ENCODE results near the gene MINDY3.

MINDY3 gene

GRCh38 chr10:15796098-15796759 is 64.1 kb downstream of the MINDY3 start (continued):
- no peak for TF ChIP-seq ZNF513 (tag by site-specific recombination; IDR thresholded peaks at IDR 0.05)
- no peak for TF ChIP-seq KLF7 (tag by site-specific recombination; IDR thresholded peaks at IDR 0.05; ENCODE audit: borderline replicate concordance)
- TF ChIP-seq ZNF624 (tag by site-specific recombination; IDR thresholded peaks at IDR 0.05) = no peak
- TF ChIP-seq YY2 (tag by site-specific recombination; IDR thresholded peaks at IDR 0.05) = no peak
- TF ChIP-seq OVOL3 (tag by site-specific recombination; IDR thresholded peaks at IDR 0.05) = peak; percentile 92
- TF ChIP-seq ZFP41 (tag by site-specific recombination; IDR thresholded peaks at IDR 0.05; ENCODE audit: borderline replicate concordance) = no peak
- peak; percentile 52 for TF ChIP-seq ZNF664 (tag by site-specific recombination; IDR thresholded peaks at IDR 0.05)
- no peak for TF ChIP-seq ZNF292 (tag by site-specific recombination; IDR thresholded peaks at IDR 0.05; ENCODE audit: borderline replicate concordance, low read depth)
- peak; percentile 98 for TF ChIP-seq BCL11A (tag by site-specific recombination; IDR thresholded peaks at IDR 0.05; ENCODE audit: low read depth)
- no peak for TF ChIP-seq ZNF221 (tag by site-specific recombination; IDR thresholded peaks at IDR 0.05; ENCODE audit: borderline replicate concordance)
- peak; percentile 83; the same call in 1 of the 2 replicates for TF ChIP-seq ZSCAN23 (tag by site-specific recombination; IDR thresholded peaks at IDR 0.05)
- peak; percentile 99 for TF ChIP-seq ZNF580 (tag by site-specific recombination; IDR thresholded peaks at IDR 0.05)
- peak; percentile 71; the same call in 1 of the 2 replicates for TF ChIP-seq ZNF2 (tag by site-specific recombination; IDR thresholded peaks at IDR 0.05)
- no peak for TF ChIP-seq ZNF585B (tag by site-specific recombination; IDR thresholded peaks at IDR 0.05)
- peak; percentile 54; the same call in 1 of the 2 replicates for TF ChIP-seq ZNF146 (tag by site-specific recombination; IDR thresholded peaks at IDR 0.05)
- no peak for TF ChIP-seq ZNF133 (tag by site-specific recombination; IDR thresholded peaks at IDR 0.05)
- no peak for TF ChIP-seq SP2 (tag by site-specific recombination; IDR thresholded peaks at IDR 0.05)
- TF ChIP-seq ZNF529 (tag by site-specific recombination; IDR thresholded peaks at IDR 0.05; ENCODE audit: insufficient replicate concordance) = no peak
- TF ChIP-seq ZSCAN16 (tag by site-specific recombination; IDR thresholded peaks at IDR 0.05) = peak; percentile 55; the same call in 1 of the 2 replicates
- no peak for TF ChIP-seq ZNF223 (tag by site-specific recombination; IDR thresholded peaks at IDR 0.05)
- no peak for TF ChIP-seq ZNF140 (tag by site-specific recombination; IDR thresholded peaks at IDR 0.05)
- TF ChIP-seq PBX3 (CRISPR knock-in tag; IDR thresholded peaks at IDR 0.05) = no peak
- no peak for TF ChIP-seq ZBTB11 (tag by site-specific recombination; conservative IDR thresholded peaks at IDR 0.05; ENCODE audit: low read depth)
- TF ChIP-seq ZNF23 (tag by site-specific recombination; IDR thresholded peaks at IDR 0.05; ENCODE audit: borderline replicate concordance) = no peak
- TF ChIP-seq ZNF514 (tag by site-specific recombination; IDR thresholded peaks at IDR 0.05) = no peak
- no peak for TF ChIP-seq EGR2 (tag by site-specific recombination; IDR thresholded peaks at IDR 0.05; ENCODE audit: low read depth)
- TF ChIP-seq ZBTB26 (tag by site-specific recombination; optimal IDR thresholded peaks at IDR 0.05) = no peak
- peak; percentile 49; the same call in 1 of the 2 replicates for TF ChIP-seq TRIM28 (IDR thresholded peaks at IDR 0.05; ENCODE audit: borderline replicate concordance, low read length)
- TF ChIP-seq ZNF48 (tag by site-specific recombination; IDR thresholded peaks at IDR 0.05) = no peak
- TF ChIP-seq ZNF768 (tag by site-specific recombination; IDR thresholded peaks at IDR 0.05) = no peak
- no peak for TF ChIP-seq ZBTB10 (tag by site-specific recombination; IDR thresholded peaks at IDR 0.05)

Data from HEK293 (cell line).